Activated T-cell treated with anti-CD3 and anti-CD28 coated beads for 1 hour (primary cell): ENCODE measurements around the gene CARTPT.

Source experiments
- DNase-seq: peaks from one replicate; pipeline ENCODE4 v3.0.0-alpha.2; 2020; ENCODE audit warnings: low read depth

The CARTPT gene

GRCh38 chr5:71737931-71738539 is 19.0 kb downstream of the CARTPT start:
- DNase-seq = no peak

- DNase-seq = no peak
Observed at GRCh38 chr5:71738662-71739361, 19.7 kb downstream of the CARTPT start.

GRCh38 chr5:71740015-71740753 is 21.1 kb downstream of the CARTPT start:
- no peak for DNase-seq

GRCh38 chr5:71743155-71743554 is 24.1 kb downstream of the CARTPT start:
- no peak for DNase-seq

- no peak for DNase-seq
Observed at GRCh38 chr5:71744009-71744790, 25.1 kb downstream of the CARTPT start.

GRCh38 chr5:71747182-71747581 is 28.1 kb downstream of the CARTPT start:
- DNase-seq = no peak

- DNase-seq = no peak
Observed at GRCh38 chr5:71748360-71748759, 29.3 kb downstream of the CARTPT start.

- DNase-seq = no peak
Observed at GRCh38 chr5:71751422-71751821, 32.3 kb downstream of the CARTPT start.

GRCh38 chr5:71752441-71753190 is 33.5 kb downstream of the CARTPT start:
- DNase-seq = no peak

GRCh38 chr5:71757590-71758543 is 38.8 kb downstream of the CARTPT start:
- peak; percentile 25 for DNase-seq

GRCh38 chr5:71762826-71763225 is 43.8 kb downstream of the CARTPT start:
- DNase-seq = no peak

GRCh38 chr5:71767661-71768060 is 48.6 kb downstream of the CARTPT start:
- DNase-seq = no peak

- no peak for DNase-seq
Observed at GRCh38 chr5:71769287-71769686, 50.2 kb downstream of the CARTPT start.

- no peak for DNase-seq
Observed at GRCh38 chr5:71770381-71770780, 51.3 kb downstream of the CARTPT start.
